DND-41 (cell line): ENCODE data around the gene MEI1.

Experiments used
- ATAC-seq: fragments of 200-7000 bp; cut with Tn5 transposase; 3 replicates; pipeline ENCODE4 v1.9.1; 2021; ENCODE audit warnings: low read depth; ENCODE audit not compliant: insufficient read depth
- DNase-seq: peaks from one replicate; pipeline ENCODE4 v3.0.0-alpha.2; 2020
- H2AFZ ChIP-seq: 2 replicates; pipeline ENCODE4 v1.6.0; 2012; ENCODE audit warnings: low read depth, low read length
- H3K27ac ChIP-seq: 2 replicates; pipeline ENCODE4 v1.5.1; 2012; ENCODE audit warnings: low read length, inconsistent platforms
- H3K27me3 ChIP-seq: fragments of 200-600 bp; sonication (generic); 2 replicates; pipeline ENCODE4 v1.6.0; 2012; ENCODE audit warnings: low read length, mild to moderate bottlenecking, inconsistent platforms; ENCODE audit not compliant: insufficient read depth, poor library complexity
- H3K36me3 ChIP-seq: 2 replicates; pipeline ENCODE4 v1.5.1; 2012; ENCODE audit warnings: low read length, inconsistent platforms; ENCODE audit not compliant: insufficient read depth
- H3K4me1 ChIP-seq: 2 replicates; pipeline ENCODE4 v1.5.1; 2012; ENCODE audit warnings: mild to moderate bottlenecking, low read length; ENCODE audit not compliant: insufficient read depth
- H3K4me2 ChIP-seq: 2 replicates; pipeline ENCODE4 v1.6.0; 2012; ENCODE audit warnings: mild to moderate bottlenecking, moderate library complexity, low read length, inconsistent platforms; ENCODE audit not compliant: insufficient read depth
- H3K4me3 ChIP-seq, 2 experiments: fragments of 200-600 bp in 1 of 2; shearing (Covaris generic) in 1 of 2; 2 replicates each; pipeline ENCODE4 v1.5.1; 2012 to 2016; ENCODE audit warnings: inconsistent platforms in 2 of 2, low read length in 2 of 2, mild to moderate bottlenecking in 2 of 2, low read depth in 1 of 2, moderate library complexity in 1 of 2
- H3K79me2 ChIP-seq: 2 replicates; pipeline ENCODE4 v1.6.0; 2012; ENCODE audit warnings: low read length, inconsistent platforms; ENCODE audit not compliant: insufficient read depth
- H3K9ac ChIP-seq: 2 replicates; pipeline ENCODE4 v1.6.0; 2012; ENCODE audit warnings: low read depth, mild to moderate bottlenecking, inconsistent platforms, low read length, moderate library complexity
- H3K9me3 ChIP-seq: 2 replicates; pipeline ENCODE4 v1.5.1; 2012; ENCODE audit warnings: low read length, moderate library complexity, mild to moderate bottlenecking, inconsistent platforms; ENCODE audit not compliant: insufficient read depth, severe bottlenecking
- H4K20me1 ChIP-seq: 2 replicates; pipeline ENCODE4 v1.6.0; 2012; ENCODE audit warnings: low read length; ENCODE audit not compliant: insufficient read depth
- EZH2 ChIP-seq: IDR thresholded peaks from 3 replicates; pipeline ENCODE4 v1.6.1; 2012; ENCODE audit warnings: borderline replicate concordance, low read depth, mild to moderate bottlenecking, moderate library complexity, low read length, inconsistent platforms; ENCODE audit not compliant: severe bottlenecking
- TF ChIP-seq, protein P1 (sequence below): IDR thresholded peaks from 2 replicates; pipeline ENCODE4 v1.5.1; 2012; ENCODE audit warnings: borderline replicate concordance, low read length, moderate library complexity, mild to moderate bottlenecking; ENCODE audit not compliant: poor library complexity, severe bottlenecking; ENCODE audit errors: extremely low read depth

The MEI1 gene

DNA sequence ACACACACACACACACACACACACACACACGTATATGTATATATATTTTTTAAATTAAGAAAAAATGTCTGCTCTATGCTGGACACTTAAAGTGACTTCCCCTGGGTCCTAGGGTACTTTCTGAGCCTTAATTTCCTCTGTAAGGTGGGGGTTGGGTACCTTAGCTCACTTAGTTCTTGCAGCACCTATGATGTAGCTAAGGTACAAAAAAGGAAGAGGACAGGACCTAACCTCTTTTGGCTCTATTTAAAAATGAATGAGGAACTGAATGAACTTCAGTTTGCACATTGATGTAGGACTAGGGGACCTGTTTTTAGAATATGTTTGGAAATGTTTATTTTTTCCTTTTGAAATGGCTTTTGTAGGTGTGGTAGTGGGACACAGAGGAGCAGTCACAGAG, 144.7 kb downstream of the MEI1 start:
- Histone ChIP-seq H3K4me2 (peak overlapping the region; percentile 3; the same call in 1 of the 2 replicates), H2AFZ (no peak overlapping the region), H3K4me3 (no peak overlapping the region), H3K27me3 (no peaks in the 10 kb centered on the region), H3K4me1 (peaks cover 55% of the 10 kb centered on the region), H3K79me2 (peaks cover 99% of the 10 kb centered on the region), H4K20me1 (peaks cover 90% of the 10 kb centered on the region), H3K27ac (peak overlapping the region; percentile 44; the same call in 1 of the 2 replicates), H3K9me3 (no peaks in the 10 kb centered on the region), H3K9ac (no peak overlapping the region), H3K36me3 (peaks cover 78% of the 10 kb centered on the region)
- DNase-seq (no peak), ATAC-seq (no peak)
- no peak for TF ChIP-seq EZH2
- TF ChIP-seq, protein P1, sequence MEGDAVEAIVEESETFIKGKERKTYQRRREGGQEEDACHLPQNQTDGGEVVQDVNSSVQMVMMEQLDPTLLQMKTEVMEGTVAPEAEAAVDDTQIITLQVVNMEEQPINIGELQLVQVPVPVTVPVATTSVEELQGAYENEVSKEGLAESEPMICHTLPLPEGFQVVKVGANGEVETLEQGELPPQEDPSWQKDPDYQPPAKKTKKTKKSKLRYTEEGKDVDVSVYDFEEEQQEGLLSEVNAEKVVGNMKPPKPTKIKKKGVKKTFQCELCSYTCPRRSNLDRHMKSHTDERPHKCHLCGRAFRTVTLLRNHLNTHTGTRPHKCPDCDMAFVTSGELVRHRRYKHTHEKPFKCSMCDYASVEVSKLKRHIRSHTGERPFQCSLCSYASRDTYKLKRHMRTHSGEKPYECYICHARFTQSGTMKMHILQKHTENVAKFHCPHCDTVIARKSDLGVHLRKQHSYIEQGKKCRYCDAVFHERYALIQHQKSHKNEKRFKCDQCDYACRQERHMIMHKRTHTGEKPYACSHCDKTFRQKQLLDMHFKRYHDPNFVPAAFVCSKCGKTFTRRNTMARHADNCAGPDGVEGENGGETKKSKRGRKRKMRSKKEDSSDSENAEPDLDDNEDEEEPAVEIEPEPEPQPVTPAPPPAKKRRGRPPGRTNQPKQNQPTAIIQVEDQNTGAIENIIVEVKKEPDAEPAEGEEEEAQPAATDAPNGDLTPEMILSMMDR: no peak

DNA sequence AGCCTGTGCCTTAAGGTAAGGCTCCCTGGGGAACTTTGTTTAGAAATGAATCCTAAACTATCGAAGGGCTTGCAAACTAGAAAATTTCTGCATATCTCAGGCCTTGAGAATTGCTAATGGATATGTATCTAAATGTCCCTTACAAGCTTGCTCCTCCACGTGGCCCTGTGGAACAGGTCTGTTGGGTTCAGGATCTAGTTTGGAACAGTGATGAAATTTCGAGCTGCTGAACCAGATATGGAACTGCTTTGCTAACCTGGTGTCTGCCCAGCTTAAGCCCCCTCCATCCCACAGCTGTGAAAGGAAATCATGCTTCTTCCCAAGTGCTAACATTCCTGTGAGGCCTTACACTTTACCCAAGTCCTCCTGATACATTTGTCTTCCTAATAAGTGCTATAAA, 145.2 kb downstream of the MEI1 start:
- H3K4me1 ChIP-seq: peaks cover 52% of the 10 kb centered on the region
- DNase-seq: no peak

DNA sequence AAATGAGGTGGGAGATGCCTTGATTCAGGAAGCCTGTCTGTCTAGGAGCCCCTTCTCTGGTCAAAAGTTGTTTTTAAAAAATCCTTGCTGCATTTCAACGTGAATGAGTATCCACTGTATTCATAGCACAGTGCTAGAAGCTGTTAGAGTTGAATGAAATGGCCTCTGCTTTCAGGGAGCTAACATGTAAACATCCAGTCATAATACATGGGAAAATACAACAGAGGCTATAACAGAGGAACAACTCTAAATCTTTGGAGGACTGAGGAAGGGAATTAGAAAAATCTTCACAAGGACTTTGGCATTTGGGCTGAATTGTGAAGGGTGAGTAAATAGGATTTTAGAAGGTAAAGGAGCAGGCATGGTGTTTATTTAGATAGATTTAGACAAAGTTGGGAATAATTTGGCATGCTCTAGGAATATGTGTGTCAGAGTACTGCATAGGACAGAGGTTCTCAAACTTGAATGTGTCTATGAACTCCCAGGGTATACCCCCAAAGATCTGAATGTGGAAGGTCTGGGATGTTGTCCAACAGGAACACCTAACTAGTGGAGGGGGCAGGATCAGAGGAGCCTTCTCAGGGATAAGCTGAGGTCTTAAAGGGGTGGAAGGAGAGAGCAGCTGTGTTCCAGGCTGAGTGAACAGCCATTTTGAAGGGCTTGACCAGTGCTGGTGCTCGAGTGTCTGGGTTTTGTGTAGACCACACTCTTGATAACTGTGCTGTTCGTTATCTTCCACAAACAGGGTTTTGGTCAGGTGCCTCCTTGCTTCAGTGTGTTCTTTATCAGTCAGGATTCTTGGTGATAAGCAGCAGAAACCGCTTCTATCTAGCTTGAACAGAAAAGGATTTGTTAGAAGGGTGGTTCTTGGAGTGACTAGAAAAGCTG, 146.3 kb downstream of the MEI1 start:
- Histone ChIP-seq H3K79me2 (peaks cover 99% of the 10 kb centered on the region), H3K4me2 (no peak overlapping the region), H3K27me3 (no peaks in the 10 kb centered on the region), H3K9me3 (no peaks in the 10 kb centered on the region), H3K4me1 (peaks cover 47% of the 10 kb centered on the region), H3K36me3 (peaks cover 67% of the 10 kb centered on the region), H2AFZ (no peak overlapping the region), H3K27ac (no peak overlapping the region), H3K4me3 (no peak overlapping the region), H3K9ac (no peak overlapping the region), H4K20me1 (peaks cover 89% of the 10 kb centered on the region)
- no peak for TF ChIP-seq EZH2
- TF ChIP-seq, protein P1: no peak
- no peak for DNase-seq
- no peak for ATAC-seq

More for the DNA sequence above, 145.2 kb downstream of the MEI1 start:
- Histone ChIP-seq H3K4me2 (peak overlapping the region; percentile 3; the same call in 1 of the 2 replicates), H3K79me2 (peaks cover 99% of the 10 kb centered on the region), H3K36me3 (peaks cover 78% of the 10 kb centered on the region), H4K20me1 (peaks cover 90% of the 10 kb centered on the region), H2AFZ (no peak overlapping the region), H3K4me3 (no peak overlapping the region), H3K27ac (peak overlapping the region; percentile 44; the same call in 1 of the 2 replicates), H3K9me3 (no peaks in the 10 kb centered on the region), H3K27me3 (no peaks in the 10 kb centered on the region), H3K9ac (no peak overlapping the region)
- ATAC-seq: no peak
- TF ChIP-seq EZH2: no peak
- TF ChIP-seq, protein P1: no peak
